ENCODE measurements around the gene RASIP1.

The RASIP1 gene

DNA sequence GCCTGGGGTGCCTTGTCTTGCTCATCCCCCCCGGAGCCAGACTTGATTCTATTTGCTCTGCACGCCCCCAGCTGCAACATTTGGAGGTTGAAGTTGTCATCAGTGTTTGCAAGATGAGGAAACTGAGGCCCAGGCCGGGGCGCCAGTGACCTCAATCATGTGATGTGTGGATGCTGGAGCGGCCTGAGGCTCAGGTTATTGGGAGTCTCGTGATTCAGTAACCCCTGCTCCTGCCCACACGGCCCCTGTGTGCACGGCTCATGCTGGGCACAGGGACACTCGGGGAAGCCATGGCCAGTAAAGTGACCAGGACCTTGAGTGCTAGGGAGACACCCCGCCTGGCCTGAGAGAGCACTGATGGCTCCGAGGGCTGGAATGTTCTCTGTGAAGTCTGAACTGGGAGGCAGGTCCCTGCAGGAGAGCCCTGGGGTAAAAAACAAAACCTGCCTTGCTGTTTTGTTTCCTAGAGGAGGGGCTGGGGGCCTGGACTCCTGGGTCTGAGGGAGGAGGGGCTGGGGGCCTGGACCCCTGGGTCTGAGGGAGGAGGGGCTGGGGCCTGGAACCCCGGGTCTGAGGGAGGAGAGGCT is 16.8 kb upstream of the RASIP1 start:
- DNase-seq (ENCODE audit: low spot score), result no peak
- TF ChIP-seq, protein P1, sequence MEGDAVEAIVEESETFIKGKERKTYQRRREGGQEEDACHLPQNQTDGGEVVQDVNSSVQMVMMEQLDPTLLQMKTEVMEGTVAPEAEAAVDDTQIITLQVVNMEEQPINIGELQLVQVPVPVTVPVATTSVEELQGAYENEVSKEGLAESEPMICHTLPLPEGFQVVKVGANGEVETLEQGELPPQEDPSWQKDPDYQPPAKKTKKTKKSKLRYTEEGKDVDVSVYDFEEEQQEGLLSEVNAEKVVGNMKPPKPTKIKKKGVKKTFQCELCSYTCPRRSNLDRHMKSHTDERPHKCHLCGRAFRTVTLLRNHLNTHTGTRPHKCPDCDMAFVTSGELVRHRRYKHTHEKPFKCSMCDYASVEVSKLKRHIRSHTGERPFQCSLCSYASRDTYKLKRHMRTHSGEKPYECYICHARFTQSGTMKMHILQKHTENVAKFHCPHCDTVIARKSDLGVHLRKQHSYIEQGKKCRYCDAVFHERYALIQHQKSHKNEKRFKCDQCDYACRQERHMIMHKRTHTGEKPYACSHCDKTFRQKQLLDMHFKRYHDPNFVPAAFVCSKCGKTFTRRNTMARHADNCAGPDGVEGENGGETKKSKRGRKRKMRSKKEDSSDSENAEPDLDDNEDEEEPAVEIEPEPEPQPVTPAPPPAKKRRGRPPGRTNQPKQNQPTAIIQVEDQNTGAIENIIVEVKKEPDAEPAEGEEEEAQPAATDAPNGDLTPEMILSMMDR (IDR thresholded peaks at IDR 0.05; ENCODE audit: extremely low read depth, missing control alignments), result no peak

DNA sequence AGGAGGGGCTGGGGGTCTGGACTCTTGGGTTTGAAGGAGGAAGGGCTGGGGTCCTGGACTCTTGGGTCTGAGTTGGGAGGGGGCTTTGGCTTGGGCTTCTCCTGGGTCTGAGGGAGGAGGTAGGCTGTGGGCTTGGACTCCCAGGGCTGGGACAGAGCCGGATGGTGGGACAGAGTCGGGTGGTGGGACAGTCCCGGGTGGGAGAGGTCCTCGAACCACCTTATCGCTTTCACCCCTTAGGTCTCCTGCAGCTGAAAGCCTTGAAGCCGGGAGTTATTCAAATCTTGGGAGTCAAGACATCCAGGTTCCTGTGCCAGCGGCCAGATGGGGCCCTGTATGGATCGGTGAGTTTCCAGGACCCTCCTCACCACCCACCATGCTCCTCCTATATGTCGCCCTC is 16.3 kb upstream of the RASIP1 start:
- no peak for DNase-seq (ENCODE audit: low spot score)
- TF ChIP-seq, protein P1 (IDR thresholded peaks at IDR 0.05; ENCODE audit: extremely low read depth, missing control alignments), result no peak

DNA sequence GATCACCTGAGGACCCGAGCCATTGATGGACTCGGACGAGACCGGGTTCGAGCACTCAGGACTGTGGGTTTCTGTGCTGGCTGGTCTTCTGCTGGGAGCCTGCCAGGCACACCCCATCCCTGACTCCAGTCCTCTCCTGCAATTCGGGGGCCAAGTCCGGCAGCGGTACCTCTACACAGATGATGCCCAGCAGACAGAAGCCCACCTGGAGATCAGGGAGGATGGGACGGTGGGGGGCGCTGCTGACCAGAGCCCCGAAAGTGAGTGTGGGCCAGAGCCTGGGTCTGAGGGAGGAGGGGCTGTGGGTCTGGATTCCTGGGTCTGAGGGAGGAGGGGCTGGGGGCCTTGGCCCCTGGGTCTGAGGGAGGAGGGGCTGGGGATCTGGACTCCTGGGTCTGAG is 15.8 kb upstream of the RASIP1 start:
- DNase-seq (ENCODE audit: low spot score), result no peak
- TF ChIP-seq, protein P1 (IDR thresholded peaks at IDR 0.05; ENCODE audit: extremely low read depth, missing control alignments), result no peak

DNA sequence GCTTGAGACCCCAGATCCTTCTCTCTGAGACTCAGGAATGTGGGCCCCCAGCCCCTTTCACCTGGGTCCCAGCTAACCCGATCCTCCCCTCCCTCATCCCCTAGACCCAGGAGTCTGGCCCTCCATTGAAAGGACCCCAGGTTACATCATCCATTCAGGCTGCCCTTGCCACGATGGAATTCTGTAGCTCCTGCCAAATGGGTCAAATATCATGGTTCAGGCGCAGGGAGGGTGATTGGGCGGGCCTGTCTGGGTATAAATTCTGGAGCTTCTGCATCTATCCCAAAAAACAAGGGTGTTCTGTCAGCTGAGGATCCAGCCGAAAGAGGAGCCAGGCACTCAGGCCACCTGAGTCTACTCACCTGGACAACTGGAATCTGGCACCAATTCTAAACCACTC is 15.4 kb upstream of the RASIP1 start:
- DNase-seq (ENCODE audit: low spot score), result no peak
- TF ChIP-seq, protein P1 (IDR thresholded peaks at IDR 0.05; ENCODE audit: extremely low read depth, missing control alignments), result no peak

DNA sequence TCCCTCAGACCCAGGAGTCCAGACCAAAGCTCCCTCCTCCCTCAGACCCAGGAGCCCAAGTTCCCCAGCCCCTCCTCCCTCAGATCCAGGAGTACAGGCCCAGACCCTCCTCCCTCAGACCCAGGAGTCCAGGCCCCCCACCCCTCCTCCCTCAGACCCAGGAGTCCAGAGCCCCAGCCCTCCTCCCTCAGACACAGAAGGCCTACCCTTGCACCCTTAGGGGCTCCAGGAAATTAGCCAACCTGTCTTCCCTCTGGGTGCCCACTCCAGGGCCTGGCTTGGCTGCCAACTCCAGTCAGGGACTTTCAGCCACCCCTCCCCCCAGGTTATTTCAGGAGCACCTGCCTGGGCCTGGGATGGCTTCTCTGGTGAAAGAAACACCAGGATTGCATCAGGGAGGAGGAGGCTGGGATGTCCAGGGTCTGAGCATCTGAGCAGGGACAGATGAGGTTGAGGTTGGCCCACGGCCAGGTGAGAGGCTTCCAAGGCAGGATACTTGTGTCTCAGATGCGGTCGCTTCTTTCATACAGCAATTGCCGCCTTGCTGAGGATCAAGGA is 14.8 kb upstream of the RASIP1 start, which contains the start of gene FGF21:
Gene FGF21 (plus strand): TSS at position 441 of the 558 bp plus-strand sequence. CDS start 713 bp downstream, outside the sequence.
- DNase-seq (ENCODE audit: low spot score), result no peak
- TF ChIP-seq, protein P1 (IDR thresholded peaks at IDR 0.05; ENCODE audit: extremely low read depth, missing control alignments), result no peak

DNA sequence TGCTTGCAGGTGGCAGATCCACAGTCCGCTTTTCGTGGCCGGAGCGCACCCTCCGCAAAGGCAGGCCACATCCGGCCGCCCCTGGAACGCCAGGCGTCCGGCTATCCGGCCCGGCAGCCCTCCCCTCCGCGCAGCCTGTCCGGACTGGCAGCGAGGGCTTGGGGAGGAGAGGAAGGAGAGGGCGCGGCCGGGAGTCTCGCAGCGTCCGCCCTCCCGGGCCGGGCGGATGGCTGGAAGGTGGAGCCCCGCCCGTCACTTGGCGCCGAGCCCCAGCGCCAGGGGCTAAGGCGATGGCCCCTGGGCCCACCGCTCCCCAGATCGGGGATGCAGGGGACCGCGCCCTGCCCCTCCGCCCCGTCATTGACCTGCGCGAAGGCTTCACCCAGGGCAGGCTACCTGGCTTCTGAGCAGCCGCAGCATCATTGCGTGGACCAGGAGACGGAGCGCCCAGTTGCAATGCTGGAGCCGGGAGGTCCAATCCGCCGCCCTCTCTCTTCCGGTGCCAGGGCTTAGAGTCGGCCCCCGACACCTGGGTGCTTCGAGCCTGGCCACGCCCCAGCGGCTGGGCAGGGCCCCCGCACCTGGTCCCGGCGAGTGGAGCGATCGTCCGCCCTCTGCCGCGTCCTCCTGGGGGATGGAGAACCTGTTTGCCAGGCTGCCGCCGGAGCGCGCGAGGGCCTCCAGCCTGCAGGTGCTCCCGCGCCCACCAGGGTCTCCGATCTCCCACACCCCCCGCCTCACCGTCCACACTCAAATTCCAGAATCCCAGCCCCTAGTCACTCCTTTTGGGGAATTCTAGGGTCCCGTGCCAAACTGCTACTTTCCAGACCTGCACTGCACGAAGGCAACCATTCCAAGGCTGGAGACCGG is 12.3 kb upstream of the RASIP1 start, which contains the start of gene FUT1:
Gene FUT1 (minus strand): TSS at position 146 of the 870 bp plus-strand sequence. CDS start 1,360 bp downstream, outside the sequence.
- peak; percentile 54 for DNase-seq (ENCODE audit: low spot score)
- TF ChIP-seq, protein P1 (IDR thresholded peaks at IDR 0.05; ENCODE audit: extremely low read depth, missing control alignments), result no peak
